IMR-90 (cell line): ENCODE results near the gene RELL1. TPM values are rescaled to one million over a fixed set of nuclear protein-coding genes. Genes with fewer than 3 reads are reported as not detected.

Source experiments
- ATAC-seq: fragments of 200-7000 bp; cut with Tn5 transposase; 2 replicates; pipeline ENCODE4 v1.9.1; 2020; ENCODE audit warnings: low read depth, mild to moderate bottlenecking, moderate library complexity
- BruUV-seq: library from RNA; stranded (reverse); fragments of 400-500 nt; replicated peaks from 2 replicates; lab custom pipeline; 2021; lab: Mats Ljungman, UMichigan
- CTCF ChIA-PET: fragments of 300-600 bp; formaldehyde crosslinking; extraction: SDS; loops from one replicate; lab custom pipeline; 2021; ENCODE audit warnings: antibody characterized with exemption; lab: Yijun Ruan, JAX
- POLR2A ChIA-PET: fragments of 300-600 bp; sonication (Branson Sonifier 250); formaldehyde crosslinking; loops from one replicate; lab custom pipeline; 2022; ENCODE audit warnings: antibody characterized with exemption; ENCODE audit not compliant: unreplicated experiment; lab: Charles Lee
- DNase-seq: peaks from one replicate; pipeline ENCODE4 v3.0.0; 2013
- H2AFZ ChIP-seq: replicated peaks from 2 replicates; pipeline ENCODE3; 2013; ENCODE audit warnings: low read length, mild to moderate bottlenecking; ENCODE audit not compliant: poor library complexity
- H2AK5ac ChIP-seq: 2 replicates; pipeline ENCODE4 v1.6.1; 2013; ENCODE audit warnings: low read depth, low read length, inconsistent platforms
- H2AK9ac ChIP-seq: replicated peaks from 2 replicates; pipeline ENCODE3; 2013; ENCODE audit warnings: mild to moderate bottlenecking, low read depth, low read length, moderate library complexity; ENCODE audit not compliant: poor library complexity
- H2BK120ac ChIP-seq: 2 replicates; pipeline ENCODE4 v1.6.1; 2013; ENCODE audit warnings: low read depth, low read length, inconsistent platforms
- H2BK15ac ChIP-seq: 3 replicates; pipeline ENCODE4 v1.6.1; 2013; ENCODE audit warnings: low read depth, low read length, inconsistent platforms
- H2BK20ac ChIP-seq: 2 replicates; pipeline ENCODE4 v1.6.1; 2013; ENCODE audit warnings: low read depth, mild to moderate bottlenecking, inconsistent platforms, low read length, moderate library complexity
- H2BK5ac ChIP-seq: 2 replicates; pipeline ENCODE4 v1.6.1; 2013; ENCODE audit warnings: mild to moderate bottlenecking, low read depth, low read length, inconsistent platforms; ENCODE audit not compliant: poor library complexity, severe bottlenecking
- H3K14ac ChIP-seq: replicated peaks from 2 replicates; pipeline ENCODE4 v1.6.1; 2013; ENCODE audit warnings: low read depth, low read length, inconsistent platforms
- H3K18ac ChIP-seq: 2 replicates; pipeline ENCODE4 v1.6.1; 2013; ENCODE audit warnings: low read depth, low read length, control low read depth
- H3K23ac ChIP-seq: 2 replicates; pipeline ENCODE4 v1.6.1; 2013; ENCODE audit warnings: low read depth, low read length, inconsistent platforms
- H3K27ac ChIP-seq: 2 replicates; pipeline ENCODE4 v1.5.1; 2013; ENCODE audit warnings: mild to moderate bottlenecking, control low read depth, low read length; ENCODE audit not compliant: insufficient read depth
- H3K27me3 ChIP-seq: 2 replicates; pipeline ENCODE4 v1.6.1; 2013; ENCODE audit warnings: low read length; ENCODE audit not compliant: control insufficient read depth, insufficient read depth
- H3K36me3 ChIP-seq: 2 replicates; pipeline ENCODE4 v1.6.1; 2013; ENCODE audit warnings: low read length, mixed read lengths; ENCODE audit not compliant: control insufficient read depth, insufficient read depth
- H3K4ac ChIP-seq: 2 replicates; pipeline ENCODE4 v1.6.1; 2013; ENCODE audit warnings: low read depth, low read length, inconsistent platforms
- H3K4me1 ChIP-seq: 2 replicates; pipeline ENCODE4 v1.6.1; 2013; ENCODE audit warnings: low read length, mixed read lengths; ENCODE audit not compliant: control insufficient read depth, insufficient read depth
- H3K4me2 ChIP-seq: 2 replicates; pipeline ENCODE4 v1.6.1; 2013; ENCODE audit warnings: low read depth, mild to moderate bottlenecking, control low read depth, low read length, moderate library complexity
- H3K4me3 ChIP-seq: 2 replicates; pipeline ENCODE4 v1.5.1; 2013; ENCODE audit warnings: low read depth, mild to moderate bottlenecking, control low read depth, low read length, moderate library complexity; ENCODE audit not compliant: insufficient read depth
- H3K56ac ChIP-seq: 2 replicates; pipeline ENCODE4 v1.6.1; 2013; ENCODE audit warnings: low read length, inconsistent platforms; ENCODE audit not compliant: insufficient read depth; ENCODE audit errors: extremely low read depth
- H3K79me1 ChIP-seq, 2 experiments: 2 replicates each; pipeline ENCODE4 v1.6.1; 2013; ENCODE audit warnings: low read length in 2 of 2, inconsistent platforms in 1 of 2, low read depth in 1 of 2
- H3K9ac ChIP-seq: 2 replicates; pipeline ENCODE4 v1.6.1; 2013; ENCODE audit warnings: low read depth, low read length, control low read depth
- H3K9me1 ChIP-seq: 2 replicates; pipeline ENCODE4 v1.6.1; 2013; ENCODE audit warnings: low read length, inconsistent platforms; ENCODE audit not compliant: insufficient read depth
- H3K9me3 ChIP-seq: 2 replicates; pipeline ENCODE4 v1.6.1; 2013; ENCODE audit warnings: low read length; ENCODE audit not compliant: control insufficient read depth, insufficient read depth
- H4K20me1 ChIP-seq: 2 replicates; pipeline ENCODE4 v1.6.1; 2013; ENCODE audit warnings: low read length, inconsistent platforms; ENCODE audit not compliant: insufficient read depth
- H4K5ac ChIP-seq: 2 replicates; pipeline ENCODE4 v1.6.1; 2013; ENCODE audit warnings: mild to moderate bottlenecking, low read depth, low read length, control low read depth
- H4K8ac ChIP-seq, 2 experiments: 2 replicates each; pipeline ENCODE4 v1.6.1; 2013; ENCODE audit warnings: low read depth in 2 of 2, low read length in 2 of 2, control low read depth in 1 of 2, inconsistent platforms in 1 of 2
- H4K91ac ChIP-seq: 2 replicates; pipeline ENCODE4 v1.6.1; 2013; ENCODE audit warnings: low read depth, low read length, inconsistent platforms; ENCODE audit not compliant: insufficient read depth
- USF2 ChIP-seq: fragments of 150-350 bp; IDR thresholded peaks from 2 replicates; pipeline ENCODE4 v1.6.1; 2017; ENCODE audit warnings: mild to moderate bottlenecking, antibody characterized with exemption, low read length, low read depth
- WGBS, 2 experiments: methylation state at CpG; one replicate each; pipeline versions ENCODE4 v1.1.5 to v1.1.7; 2013; ENCODE audit warnings: missing lambda C conversion rate in 2 of 2; ENCODE audit not compliant: insufficient read length in 1 of 2; ENCODE audit errors: extremely low coverage in 2 of 2; 5-methylcytosine and 5-hydroxymethylcytosine counted together
- dilution Hi-C: fragments of 300-500 bp; cut with HindIII; formaldehyde crosslinking; loops from one replicate; pipeline ENCODE4 v1.14.3; 2018; ENCODE audit warnings: low sequenced_read_pairs; ENCODE audit not compliant: unreplicated experiment
- in situ Hi-C: fragments of 300-500 bp; cut with MboI; formaldehyde crosslinking; loops from 3 replicates; pipeline ENCODE4 v1.14.3; 2019; ENCODE audit warnings: low sequenced_read_pairs, inconsistent platforms, mixed read lengths
- intact Hi-C: fragments of 100-400 bp; cut with micrococcal nuclease; formaldehyde crosslinking; loops from 2 replicates; pipeline ENCODE4 v1.10.0; 2022
- polyA plus RNA-seq, 3 experiments: library from polyadenylated mRNA; depleted of rRNA; stranded (reverse); fragments of >200 nt; gene quantifications; 2 replicates each; pipeline ENCODE4 v1.2.3, GENCODE V29; 2012; ENCODE audit warnings: low replicate concordance in 1 of 3
- total RNA-seq: library from RNA; depleted of rRNA; stranded (reverse); fragments of >200 nt; gene quantifications from 2 replicates; pipeline ENCODE4 v1.2.3, GENCODE V29; 2012

The RELL1 gene
- total and polyA plus RNA-seq, 2 of the 4 experiments (the other 2 are of a cell fraction): 6.8 to 39.6 TPM

- Histone ChIP-seq H3K56ac (no peak overlapping the region), H3K27ac (no peak overlapping the region), H2BK120ac (no peak overlapping the region), H2AK5ac (no peak overlapping the region), H4K20me1 (peaks cover 12% of the 10 kb centered on the region; the same call in 1 of the 2 replicates), H4K91ac (no peak overlapping the region), H2AK9ac (no peak overlapping the region), H3K9me1 (peaks cover 5% of the 10 kb centered on the region), H3K23ac (no peak overlapping the region), H3K4ac (no peak overlapping the region), H3K36me3 (no peaks in the 10 kb centered on the region; the same call in 1 of the 2 replicates), H2BK15ac (no peak overlapping the region), H2AFZ (no peak overlapping the region), H3K4me1 (peaks cover 8% of the 10 kb centered on the region), H2BK5ac (no peak overlapping the region), H4K8ac (no peak overlapping the region), H2BK20ac (no peak overlapping the region), H3K9me3 (peaks cover 6% of the 10 kb centered on the region), H3K4me2 (no peak overlapping the region), H3K79me1 (peaks cover 39 to 53% of the 10 kb centered on the region in 2 experiments), H3K18ac (no peak overlapping the region), H4K5ac (no peak overlapping the region), H3K14ac (no peak overlapping the region), H3K27me3 (no peaks in the 10 kb centered on the region), H3K4me3 (no peak overlapping the region), H3K9ac (no peak overlapping the region)
- ChIA-PET POLR2A (no interaction called here), CTCF (no interaction called here)
- BruUV-seq: no TSS peak
- in situ Hi-C loops: no loop called here
- TF ChIP-seq USF2: no peak
- DNase-seq (no peak), ATAC-seq (no peak)
- intact Hi-C loops: no loop called here
- WGBS, 2 experiments: no CpG with 5 or more reads among the region's 4 CpGs
- dilution Hi-C loops: no loop called here
Measured at GRCh38 chr4:37652747-37653527, 33.2 kb downstream of the RELL1 start.
